GM19468 (cell line): ENCODE measurements around the gene KCNAB2.
"Not testable (repeated sequence)": the region's sequence is repeated elsewhere in the genome, so short reads cannot be mapped to it uniquely, and the experiment has no call there.

ENCODE experiments used
- ATAC-seq: cut with Tn5 transposase; IDR thresholded peaks from one replicate; pipeline ENCODE4 v1.9.1; 2021; ENCODE audit warnings: mild to moderate bottlenecking, moderate library complexity, moderate number of reproducible peaks; ENCODE audit not compliant: unreplicated experiment; ENCODE audit errors: extremely low read depth

Gene KCNAB2

DNA sequence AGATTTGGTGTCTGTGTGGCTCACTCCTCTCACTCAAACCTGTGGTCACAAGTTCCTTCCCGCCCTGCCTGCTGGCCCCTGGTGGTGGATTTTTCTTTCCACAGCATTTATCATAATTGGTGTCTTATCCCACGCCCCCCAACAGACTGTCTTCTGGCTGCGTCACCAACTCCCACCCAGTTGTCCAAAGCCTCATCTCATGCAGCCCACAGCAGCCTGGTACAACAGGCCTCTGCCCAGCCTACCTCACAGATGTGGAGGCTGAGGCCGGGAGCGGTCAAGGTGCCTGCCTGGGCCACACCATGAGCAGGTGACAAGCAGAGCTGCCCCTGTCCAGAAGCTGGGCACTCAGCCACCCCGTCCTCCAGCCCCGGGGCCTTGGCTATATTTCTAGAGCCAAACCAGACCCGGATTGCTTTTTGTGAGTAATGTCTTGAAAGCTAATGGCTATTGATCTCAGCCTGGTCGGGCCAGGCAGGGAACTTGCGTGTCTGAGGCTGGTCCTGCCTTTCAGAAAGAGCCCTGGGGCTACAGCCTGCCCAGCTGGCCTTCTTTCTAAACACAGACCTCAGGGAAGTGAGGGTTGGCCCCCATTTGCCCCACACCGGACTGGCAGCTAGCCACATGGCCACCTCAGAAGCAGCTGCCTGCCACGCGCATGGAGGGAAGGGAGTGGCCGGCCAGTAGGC lies 2.6 kb downstream of the KCNAB2 start:
- ATAC-seq, result no peak

DNA sequence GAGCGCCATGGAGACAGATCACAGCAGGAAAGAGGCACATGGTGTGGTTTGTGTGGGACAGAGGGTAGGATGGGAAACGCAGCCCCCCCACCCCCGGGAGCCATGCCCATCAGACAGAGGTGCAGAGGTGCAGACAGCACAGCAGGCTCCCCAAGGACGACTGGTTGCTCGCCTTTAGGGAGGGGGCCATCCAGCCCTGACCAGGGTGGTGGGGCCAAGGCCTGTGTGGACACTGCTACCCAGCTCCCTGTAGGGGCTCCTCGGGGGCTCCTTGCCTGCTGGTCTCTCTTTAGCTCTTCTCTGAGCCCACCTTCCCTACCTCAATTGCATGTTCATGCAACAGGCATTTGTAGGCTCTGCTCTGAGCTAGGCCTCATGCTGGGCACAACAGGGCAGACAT lies 3.7 kb downstream of the KCNAB2 start:
- ATAC-seq, result no peak

DNA sequence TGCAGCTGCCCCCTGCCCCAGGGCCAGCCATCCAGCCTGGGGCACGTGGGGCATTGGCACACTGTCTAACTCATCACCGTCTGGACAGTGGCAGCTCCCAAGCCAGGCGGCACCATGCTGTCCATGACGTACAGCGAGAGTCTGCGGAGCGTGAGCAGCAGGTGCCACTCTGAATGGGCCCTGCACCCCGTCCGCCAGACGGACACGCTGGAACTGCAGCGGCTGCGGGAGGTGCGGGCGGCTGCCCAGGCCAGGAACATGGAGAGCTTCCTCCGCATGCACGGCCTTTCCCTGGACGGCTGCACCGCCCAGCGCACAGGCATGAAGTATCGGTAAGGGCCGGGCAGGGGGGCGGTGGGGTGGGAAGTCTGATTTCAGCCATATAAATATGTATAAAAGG lies 5.7 kb downstream of the KCNAB2 start:
- no peak for ATAC-seq

DNA sequence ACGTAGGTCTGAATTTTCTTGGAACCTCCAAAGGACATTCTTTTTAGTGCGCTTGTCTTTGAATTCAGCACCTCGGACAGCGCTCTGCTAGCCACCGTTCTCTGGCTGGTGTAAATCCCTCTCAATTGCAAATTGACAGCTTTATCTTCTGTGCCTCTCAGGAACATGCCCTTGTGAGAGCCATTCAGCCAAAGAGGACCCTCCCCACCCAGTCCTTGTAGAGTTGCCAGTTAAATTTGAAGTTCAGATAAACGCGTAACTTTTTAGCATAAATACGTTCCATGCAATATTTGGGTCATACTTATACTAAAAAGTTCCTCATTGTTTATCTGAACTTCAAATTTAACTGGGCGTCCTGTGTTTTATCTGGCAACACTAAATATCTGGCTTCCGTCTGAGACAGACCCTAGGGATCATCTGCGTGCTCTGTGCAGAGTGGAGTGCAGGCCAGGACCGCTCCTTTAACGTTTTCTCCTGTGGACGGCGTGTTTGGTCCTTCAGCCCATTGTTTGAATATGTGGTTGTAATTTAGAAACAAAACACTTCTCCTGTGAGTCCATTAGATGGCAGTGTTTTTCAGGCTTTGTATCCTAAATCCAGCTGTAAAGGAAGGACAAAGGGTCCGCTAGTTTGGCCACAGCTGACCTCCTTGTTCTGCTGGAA lies 7.0 kb downstream of the KCNAB2 start:
- no peak for ATAC-seq

DNA sequence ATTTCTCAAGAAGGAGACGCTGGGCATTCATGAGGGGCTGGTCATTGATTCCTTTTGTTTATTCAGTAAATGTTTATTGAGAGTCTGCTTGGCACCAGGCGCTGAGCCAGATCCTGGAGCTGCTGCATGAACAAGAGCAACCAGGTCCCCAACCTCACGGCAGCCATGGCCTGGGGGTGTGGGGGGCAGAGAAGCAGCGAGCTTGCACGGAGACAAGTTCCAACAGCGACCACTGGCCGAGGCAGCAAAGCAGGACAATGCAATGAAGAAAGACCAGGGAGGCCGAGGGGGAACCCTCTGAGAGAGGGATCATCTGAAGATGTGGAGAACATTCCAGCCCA lies 7.5 kb downstream of the KCNAB2 start:
- no peak for ATAC-seq

DNA sequence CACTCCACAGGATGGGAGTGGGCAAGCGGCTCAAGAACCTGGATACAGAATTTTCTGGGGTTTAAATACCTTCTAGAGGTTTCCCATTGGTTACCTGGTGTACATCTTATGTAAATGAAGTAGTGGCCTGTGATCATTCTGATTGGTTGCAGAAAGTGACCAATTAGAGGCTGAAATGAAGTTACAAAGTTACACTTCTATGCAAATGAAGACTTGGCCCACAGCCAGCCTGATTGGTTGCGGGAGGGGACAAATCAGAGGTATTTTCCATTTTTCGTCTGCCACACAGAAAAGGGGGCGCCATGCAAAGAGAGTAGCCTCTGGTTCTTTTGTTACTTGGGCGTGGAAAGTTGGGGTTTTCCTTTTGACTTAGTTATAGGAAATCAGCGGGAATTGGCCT lies 8.9 kb downstream of the KCNAB2 start:
- ATAC-seq, result no peak

DNA sequence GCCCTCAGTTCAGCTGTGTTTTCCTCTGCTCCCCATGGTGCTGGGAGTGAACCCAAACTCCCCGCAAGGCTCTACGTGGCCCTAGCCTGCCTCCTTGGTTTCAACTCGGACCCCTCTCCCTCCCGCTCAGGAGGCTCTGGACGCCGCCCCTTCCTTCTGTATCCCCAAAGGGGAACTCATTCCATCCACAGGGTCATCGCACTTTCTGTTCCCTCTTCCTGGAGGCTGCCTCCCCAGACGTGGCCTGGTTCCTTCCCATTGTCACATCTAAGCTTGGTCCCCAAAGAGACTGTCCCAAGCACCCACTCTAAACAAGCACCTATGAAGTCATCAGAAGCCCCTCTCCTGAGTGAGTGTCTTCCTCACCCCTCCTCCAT lies 10.9 kb downstream of the KCNAB2 start:
- ATAC-seq, result no peak

DNA sequence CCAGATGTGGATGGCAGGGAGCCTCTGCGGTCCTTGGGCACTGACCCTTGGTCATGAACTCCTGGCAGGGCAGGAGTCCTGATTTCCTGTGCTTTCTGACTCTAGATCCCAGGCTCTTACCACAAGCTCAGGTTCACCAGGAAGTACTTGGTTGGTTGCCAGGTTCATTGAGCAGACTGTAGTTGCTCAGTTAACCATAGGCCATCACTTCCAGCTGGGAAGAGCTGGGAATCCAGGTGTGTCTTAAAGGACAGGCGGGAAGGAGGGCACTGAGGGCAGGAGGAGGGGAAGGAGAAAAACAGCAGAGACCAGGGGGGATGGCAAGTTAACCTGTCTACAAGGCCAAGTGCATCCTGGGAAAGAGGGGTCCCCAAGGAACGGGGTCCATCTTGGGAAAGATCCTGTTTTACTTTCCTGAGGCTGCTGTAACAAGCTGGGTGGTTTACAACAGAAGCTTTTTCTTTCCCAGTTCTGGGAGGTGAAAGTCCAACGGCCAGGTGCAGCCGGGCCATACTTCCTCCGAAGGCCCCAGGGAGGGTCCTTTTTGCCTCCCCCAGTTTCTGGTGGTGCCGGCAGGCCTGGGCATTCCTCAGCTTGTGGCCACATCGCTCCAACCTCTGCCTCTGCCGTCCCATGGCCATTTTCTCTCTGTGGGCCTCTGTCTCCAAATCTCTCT lies 11.6 kb downstream of the KCNAB2 start:
- no peak for ATAC-seq

DNA sequence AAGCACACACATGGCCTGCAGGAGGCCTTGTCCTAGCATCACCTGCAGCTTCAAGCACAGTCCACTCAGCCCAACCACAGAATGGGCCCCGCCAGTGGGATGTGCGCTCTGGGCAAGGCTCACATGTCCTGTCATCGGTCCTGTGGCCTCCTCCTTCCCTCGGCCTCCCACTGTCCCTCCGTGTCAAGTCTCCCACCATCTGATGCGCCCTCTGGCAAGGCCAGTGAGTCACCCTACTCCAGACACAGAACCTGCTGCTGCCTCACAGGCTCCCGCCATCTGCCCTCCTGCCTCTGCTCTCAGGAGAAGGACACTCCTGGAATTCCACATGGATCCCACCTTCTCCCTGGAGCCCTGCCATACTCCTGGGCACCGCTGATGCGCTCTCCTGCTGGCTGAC lies 14.2 kb downstream of the KCNAB2 start:
- no peak for ATAC-seq

DNA sequence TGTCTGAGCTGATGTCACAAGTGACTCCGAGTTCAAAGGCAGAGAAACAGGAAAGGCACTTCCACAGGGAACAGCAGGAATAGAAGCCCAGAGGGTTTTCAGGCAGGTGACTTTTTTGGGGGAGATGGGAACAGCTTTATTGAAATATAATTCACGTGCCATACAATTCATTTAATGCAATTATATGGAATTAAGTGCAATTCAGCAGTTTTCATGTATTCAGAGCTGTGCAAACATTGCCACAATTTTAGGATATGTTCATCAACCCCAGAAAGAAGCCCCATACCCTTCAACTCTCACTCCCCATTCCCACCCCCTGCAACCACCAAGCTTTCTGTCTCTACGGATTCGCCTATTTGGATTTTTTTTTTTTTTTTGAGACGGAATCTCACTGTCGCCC lies 17.0 kb downstream of the KCNAB2 start:
- no peak for ATAC-seq

DNA sequence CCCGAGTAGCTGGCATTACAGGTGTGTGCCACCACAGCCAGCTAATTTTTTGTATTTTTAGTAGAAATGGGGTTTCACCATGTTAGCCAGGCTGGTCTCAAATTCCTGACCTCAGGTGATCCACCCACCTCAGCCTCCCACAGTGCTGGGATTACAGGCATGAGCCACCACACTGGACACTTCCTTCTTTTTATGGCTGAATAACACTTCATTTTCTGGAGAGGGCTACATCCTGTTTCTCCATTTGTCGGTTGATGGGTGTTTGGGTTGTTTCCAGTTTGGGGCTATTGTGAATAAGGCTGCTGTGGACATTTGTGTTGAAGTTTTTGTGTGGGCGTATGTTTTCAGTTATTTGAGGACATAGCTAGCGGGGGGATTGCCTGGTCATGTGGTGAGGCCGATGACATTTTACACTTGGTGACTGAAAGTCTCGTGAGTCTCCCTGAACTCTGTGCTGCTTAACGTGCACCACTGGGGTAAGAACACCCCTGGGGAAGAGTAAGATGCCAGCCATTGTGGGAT lies 17.9 kb downstream of the KCNAB2 start:
- ATAC-seq, result not testable (repeated sequence)

DNA sequence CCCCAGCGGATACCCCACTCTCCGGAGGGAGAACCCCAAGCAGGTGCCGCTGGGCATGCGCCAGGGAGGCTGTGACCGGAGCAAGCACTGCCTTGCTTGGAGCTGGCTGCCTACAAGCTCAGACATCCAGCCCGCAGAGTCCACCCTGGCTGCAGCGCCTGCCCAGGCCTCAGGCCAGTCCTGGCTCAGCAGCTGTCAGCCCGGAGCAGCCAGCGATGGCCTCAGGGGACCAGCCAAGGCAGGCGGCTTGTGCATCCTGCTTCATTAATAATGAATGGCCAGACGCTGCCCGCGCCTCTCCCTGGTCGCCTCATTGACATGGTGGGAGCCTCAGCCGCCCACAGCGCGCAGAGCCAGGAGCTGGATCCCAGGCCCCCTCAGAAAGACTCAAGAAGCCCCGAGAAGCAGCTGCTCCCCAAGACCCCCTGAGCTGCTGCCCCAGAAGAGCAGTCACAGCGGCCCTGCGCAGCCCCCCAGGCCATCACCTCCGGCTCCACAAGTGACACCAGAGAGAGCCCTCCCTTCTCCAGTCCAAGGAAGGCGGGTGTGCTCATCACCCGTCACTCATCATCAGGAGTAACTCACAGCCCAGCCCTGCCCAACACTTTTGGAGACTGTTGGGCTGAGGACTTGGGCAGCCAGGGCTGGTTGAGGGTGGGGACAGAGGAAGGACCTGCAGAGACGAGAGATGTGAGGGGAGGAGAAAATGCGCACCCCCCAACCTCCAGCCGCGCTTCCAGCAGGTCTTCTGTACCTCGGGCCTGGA lies 19.6 kb downstream of the KCNAB2 start:
- no peak for ATAC-seq

DNA sequence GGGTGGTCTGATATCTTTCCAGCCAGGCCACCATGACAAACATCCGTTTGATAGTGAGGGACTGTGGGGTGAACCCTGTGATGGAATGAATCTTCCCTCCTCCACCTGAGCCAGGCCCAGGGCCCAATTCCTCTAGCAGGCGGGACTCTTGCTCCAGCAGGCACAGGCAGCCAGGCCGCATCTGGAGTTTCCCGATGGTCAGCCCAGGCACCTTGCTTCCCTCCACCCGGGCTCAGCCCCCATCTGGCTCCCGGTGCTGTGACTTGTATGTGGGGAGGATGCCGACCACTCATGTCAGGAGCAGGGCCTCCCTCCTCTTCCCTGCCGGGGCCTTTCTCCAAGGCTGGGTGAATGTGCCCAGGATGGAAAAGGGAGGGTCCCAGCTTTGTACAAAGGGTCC lies 21.0 kb downstream of the KCNAB2 start:
- no peak for ATAC-seq

DNA sequence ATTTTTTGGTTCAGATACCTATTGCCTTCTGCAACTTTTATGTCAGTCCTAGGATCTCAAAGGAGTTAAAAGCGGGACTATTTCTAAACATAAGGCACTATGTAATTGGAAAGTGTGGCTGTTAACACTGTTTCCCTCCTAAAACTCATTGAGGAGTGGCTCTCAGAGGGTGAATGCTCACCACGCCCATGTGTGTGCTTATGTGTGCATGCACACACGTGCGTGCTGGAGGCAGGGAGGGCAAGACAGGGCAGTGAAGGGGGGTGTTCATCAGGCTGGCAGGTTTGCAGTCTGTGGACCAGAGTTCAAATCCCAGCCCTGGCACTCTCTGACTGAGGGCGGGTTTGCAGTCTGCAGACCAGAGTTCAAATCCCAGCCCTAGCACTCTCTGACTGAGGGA lies 22.4 kb downstream of the KCNAB2 start:
- ATAC-seq, result no peak

DNA sequence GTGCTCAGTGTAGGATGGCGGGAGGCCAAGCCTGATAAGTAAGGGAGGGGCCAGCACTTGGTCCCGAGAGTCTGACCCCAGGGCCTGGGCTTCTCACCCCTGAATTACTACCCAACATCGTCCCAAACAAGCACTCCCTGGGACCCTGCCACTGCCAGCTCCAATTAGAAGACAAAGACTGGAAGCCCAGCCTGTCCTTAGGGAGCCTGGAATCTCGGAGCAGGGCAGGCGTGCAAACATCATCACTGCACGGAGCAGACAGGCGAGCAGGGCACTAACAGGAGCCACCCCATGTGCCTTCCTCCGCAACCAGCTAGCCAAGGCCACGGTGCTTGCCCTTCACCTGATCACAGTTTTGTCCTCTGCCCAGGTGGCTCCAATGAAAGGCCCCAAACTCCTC lies 23.2 kb downstream of the KCNAB2 start:
- no peak for ATAC-seq

DNA sequence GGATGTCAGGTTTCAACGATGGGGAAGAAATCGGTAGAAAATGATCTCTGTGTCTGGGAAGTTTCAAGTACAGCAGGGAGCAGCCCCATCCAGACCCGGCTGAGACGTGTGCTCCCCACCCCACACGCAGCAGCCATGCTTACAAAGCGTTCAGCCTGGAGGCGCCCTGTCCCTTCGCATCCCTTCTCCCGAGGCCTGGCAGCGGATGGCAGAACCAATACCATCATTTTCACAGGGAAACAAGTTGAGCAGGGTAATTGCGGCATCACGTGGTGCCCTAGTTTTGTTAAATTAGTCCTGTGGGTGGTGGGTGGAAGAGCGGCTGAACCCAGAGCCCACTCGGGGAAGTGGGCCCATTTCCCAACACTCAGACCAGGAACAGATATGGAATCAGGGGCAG lies 23.9 kb downstream of the KCNAB2 start:
- ATAC-seq, result no peak

DNA sequence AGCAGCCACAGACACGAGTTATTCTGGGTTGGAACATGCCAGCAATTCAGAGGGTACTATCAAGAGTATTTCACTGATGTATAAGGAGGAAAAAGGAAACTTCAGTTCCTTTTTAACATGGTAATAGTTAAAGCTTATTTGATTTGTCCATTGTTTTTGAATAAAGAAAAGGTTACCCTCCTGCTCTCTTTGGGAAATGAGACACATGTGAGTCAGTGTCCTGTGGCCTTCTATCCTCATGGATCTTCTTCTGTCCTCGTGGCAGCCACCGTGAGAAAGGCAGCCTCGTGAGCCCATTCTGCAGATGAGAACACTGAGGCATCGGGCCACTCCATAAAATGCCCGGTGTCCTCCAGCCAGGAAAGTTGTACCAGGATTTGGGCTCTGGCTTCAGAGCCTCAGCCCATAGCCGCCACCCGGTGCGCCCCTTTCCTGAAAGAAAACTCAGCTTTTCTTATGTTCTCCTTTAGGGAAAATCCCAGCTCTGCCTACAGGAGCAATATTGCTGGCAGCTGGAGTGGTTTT lies 24.8 kb downstream of the KCNAB2 start:
- no peak for ATAC-seq

DNA sequence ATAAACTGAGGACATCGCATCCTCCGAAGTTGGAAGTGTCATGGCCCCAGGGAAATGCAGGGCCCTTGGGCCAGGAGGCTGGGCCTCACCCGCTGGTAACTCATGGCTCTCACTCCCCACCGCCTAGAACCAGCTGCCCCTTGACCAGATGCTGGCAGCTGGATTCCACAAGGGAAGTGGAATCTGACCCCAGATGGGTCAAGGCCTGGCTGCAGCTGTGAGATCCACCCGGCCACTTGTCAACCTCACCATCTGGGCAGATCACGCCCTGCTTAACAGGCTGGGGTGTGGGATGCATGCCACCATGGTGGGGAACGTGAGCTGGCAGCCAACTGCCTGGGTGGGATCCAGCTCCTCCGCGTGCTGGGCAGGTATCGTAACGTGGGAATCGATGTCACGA lies 25.5 kb downstream of the KCNAB2 start:
- ATAC-seq, result no peak

DNA sequence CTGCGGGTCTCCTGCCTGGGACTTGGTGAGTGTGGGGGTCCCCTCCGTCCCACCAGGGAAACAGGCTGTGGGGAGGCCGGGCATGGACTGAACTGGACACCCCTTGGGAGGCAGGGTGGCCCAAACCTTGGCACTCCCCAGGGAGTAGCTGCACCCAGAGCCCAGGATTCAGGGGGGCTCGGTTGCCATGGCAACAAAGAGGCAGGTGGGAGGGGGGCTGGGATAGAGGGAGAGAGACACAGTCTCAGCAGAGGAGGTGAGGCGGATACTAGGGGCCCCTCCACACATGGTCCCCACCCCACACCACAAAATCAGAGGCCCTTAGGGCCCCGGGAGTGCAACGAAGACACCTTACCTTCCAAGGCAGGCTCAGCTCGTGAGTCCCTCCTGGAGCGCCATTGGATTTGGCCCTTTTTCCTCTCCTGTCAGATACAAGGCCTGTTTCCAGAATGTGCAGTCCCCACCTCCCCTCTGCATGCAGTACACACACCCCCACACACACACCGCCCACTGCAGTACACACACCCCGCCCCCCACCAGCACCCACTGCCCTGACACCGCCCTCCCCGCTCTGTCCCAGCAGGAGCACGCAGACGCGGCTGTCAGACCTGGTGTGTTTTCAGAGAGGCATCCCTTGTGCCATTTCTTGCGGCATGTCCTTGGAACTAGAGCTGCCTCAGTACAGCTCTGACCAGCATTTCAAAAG lies 27.2 kb downstream of the KCNAB2 start:
- no peak for ATAC-seq

DNA sequence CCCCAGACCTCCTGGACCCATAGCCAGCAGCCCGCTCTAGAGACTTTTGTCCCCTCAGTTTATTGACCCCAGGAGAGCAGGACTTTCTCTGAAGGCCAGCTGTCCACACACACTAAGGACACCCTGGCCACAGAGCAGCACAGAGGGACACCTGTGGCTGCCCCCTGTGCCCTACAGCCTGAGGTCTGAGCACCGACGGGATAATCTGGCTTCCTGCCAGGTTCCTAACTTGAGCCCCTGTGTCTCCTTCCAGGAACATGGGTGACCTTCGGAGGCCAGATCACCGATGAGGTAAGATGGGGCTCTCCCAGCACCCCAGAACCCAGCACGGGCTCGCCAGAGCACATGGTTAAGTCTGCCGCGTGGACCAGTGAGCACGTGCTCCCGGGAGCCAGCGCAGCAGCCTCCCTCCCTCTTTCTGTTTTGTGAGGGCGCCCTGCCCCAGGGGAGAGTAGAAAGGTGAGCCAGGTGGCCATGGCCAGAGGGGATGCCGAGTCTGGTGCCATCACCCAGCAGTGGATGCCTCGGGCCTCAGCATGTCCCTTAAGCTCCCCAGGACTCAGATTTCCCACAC lies 27.9 kb downstream of the KCNAB2 start:
- ATAC-seq, result no peak
